Cardiac muscle cell (in vitro differentiated cells and primary cell): ENCODE results near the gene COL23A1. TPM values are rescaled to one million over a fixed set of nuclear protein-coding genes. Genes with fewer than 3 reads are reported as not detected.
A peak's percentile ranks its signal among the peaks of the same experiment; 100 is the strongest.

Experiments
- DNase-seq, 2 donors: peaks; one replicate each; pipeline versions ENCODE4 v3.0.0 to v3.0.0-alpha.2; 2010 to 2017; ENCODE audit warnings: low read depth in 1 of 2, low spot score in 1 of 2
- H3K27ac ChIP-seq: fragments of 200-600 bp; sonication (generic); 2 replicates; pipeline ENCODE4 v1.5.1; 2016
- H3K27me3 ChIP-seq: fragments of 200-600 bp; sonication (generic); 2 replicates; pipeline ENCODE4 v1.6.0; 2016; ENCODE audit warnings: control low read depth
- H3K36me3 ChIP-seq: fragments of 200-600 bp; sonication (generic); 2 replicates; pipeline ENCODE4 v1.5.1; 2016; ENCODE audit warnings: control low read depth
- H3K4me1 ChIP-seq: fragments of 200-600 bp; sonication (generic); 2 replicates; pipeline ENCODE4 v1.8.1; 2017; ENCODE audit warnings: low read depth, mild to moderate bottlenecking, mixed run types
- H3K4me3 ChIP-seq: fragments of 200-600 bp; sonication (generic); 2 replicates; pipeline ENCODE4 v1.5.1; 2016; ENCODE audit warnings: mild to moderate bottlenecking
- H3K9me3 ChIP-seq: fragments of 200-600 bp; sonication (generic); 2 replicates; pipeline ENCODE4 v1.5.1; 2017; ENCODE audit warnings: low read depth, mild to moderate bottlenecking, control low read depth
- CTCF ChIP-seq: IDR thresholded peaks from 2 replicates; pipeline ENCODE4 v1.5.1; 2012; ENCODE audit warnings: low read depth, mild to moderate bottlenecking, low read length
- polyA plus RNA-seq: library from polyadenylated mRNA; unstranded; fragments of >200 nt; fragmentation: Nextera tagmentation; extraction: Ambion mirVana; gene quantifications from 2 replicates; pipeline ENCODE4 v1.2.1, GENCODE V29; 2016
- total RNA-seq: library from RNA; depleted of rRNA; stranded (reverse); fragments of >200 nt; gene quantifications from 2 replicates; pipeline ENCODE4 v1.2.3, GENCODE V29; 2016

Gene COL23A1
- total and polyA plus RNA-seq, 2 experiments from 2014 or later, result 28.9 to 43.0 TPM

GRCh38 chr5:178211095-178212048 is 378.8 kb downstream of the COL23A1 start:
- Histone ChIP-seq H3K9me3 (no peaks in the 10 kb centered on the region), H3K27ac (no peak overlapping the region), H3K4me1 (peaks cover 2% of the 10 kb centered on the region), H3K27me3 (no peaks in the 10 kb centered on the region), H3K36me3 (peaks cover 82% of the 10 kb centered on the region), H3K4me3 (no peak overlapping the region)
- DNase-seq, result no peak
- TF ChIP-seq CTCF, result no peak

DNA sequence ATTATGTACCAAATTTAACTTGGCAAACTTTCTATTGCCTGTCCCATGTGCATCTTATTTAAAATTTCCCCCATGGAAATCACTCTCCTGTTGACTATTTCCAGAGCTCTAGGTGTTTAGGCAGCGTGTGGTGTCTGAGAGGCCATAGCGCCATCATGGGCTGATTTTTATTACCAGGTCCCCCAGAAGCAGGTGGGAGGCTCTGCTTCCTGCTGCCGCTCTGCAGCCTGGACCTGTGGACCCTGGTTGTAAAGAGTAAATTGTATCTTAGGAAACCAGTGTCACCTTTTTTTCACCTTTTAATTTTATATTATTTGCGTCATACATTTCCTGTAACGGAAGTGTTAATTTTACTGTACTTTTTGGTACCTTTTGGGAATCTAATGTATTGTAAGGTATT is 379.5 kb downstream of the COL23A1 start:
- DNase-seq, result no peak
- peaks cover 78% of the 10 kb centered on the region for H3K36me3 ChIP-seq
- no peak for TF ChIP-seq CTCF
- peaks cover 9% of the 10 kb centered on the region for H3K4me1 ChIP-seq
- H3K4me3 ChIP-seq, result no peak overlapping the region
- H3K27ac ChIP-seq, result no peak overlapping the region
- H3K9me3 ChIP-seq, result no peaks in the 10 kb centered on the region
- H3K27me3 ChIP-seq, result no peaks in the 10 kb centered on the region

DNA sequence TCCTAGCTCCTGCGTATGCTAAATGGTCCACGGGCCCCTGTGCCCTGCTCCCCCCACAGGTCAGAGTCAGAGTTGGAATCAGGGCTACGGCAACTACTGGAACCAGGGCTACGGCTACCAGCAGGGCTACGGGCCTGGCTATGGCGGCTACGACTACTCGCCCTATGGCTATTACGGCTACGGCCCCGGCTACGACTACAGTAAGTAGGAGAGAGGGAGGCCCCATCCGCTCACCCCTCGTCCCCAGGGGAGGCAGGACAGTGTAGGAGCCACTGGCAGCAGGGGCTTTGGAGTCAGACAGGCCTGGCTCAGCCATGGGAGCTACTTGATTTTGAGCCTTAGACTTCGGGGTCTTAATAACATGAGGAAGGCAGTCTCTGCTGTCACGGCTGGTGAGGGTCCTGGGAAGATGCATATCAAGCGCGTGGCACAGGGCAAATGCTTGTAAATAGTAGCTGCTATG is 380.1 kb downstream of the COL23A1 start:
- DNase-seq, result no peak
- no peak for TF ChIP-seq CTCF
- Histone ChIP-seq H3K27me3 (no peaks in the 10 kb centered on the region), H3K9me3 (no peaks in the 10 kb centered on the region), H3K27ac (no peak overlapping the region), H3K36me3 (peaks cover 73% of the 10 kb centered on the region), H3K4me3 (no peak overlapping the region), H3K4me1 (peaks cover 9% of the 10 kb centered on the region)

GRCh38 chr5:178209334-178210072 is 380.7 kb downstream of the COL23A1 start:
- TF ChIP-seq CTCF, result no peak
- DNase-seq, result no peak
- H3K4me3 ChIP-seq, result no peak overlapping the region
- H3K9me3 ChIP-seq, result no peaks in the 10 kb centered on the region
- H3K4me1 ChIP-seq, result peaks cover 9% of the 10 kb centered on the region
- H3K27ac ChIP-seq, result no peak overlapping the region
- no peaks in the 10 kb centered on the region for H3K27me3 ChIP-seq
- peaks cover 71% of the 10 kb centered on the region for H3K36me3 ChIP-seq

GRCh38 chr5:178208540-178209227 is 381.5 kb downstream of the COL23A1 start:
- H3K9me3 ChIP-seq, result no peaks in the 10 kb centered on the region
- DNase-seq, result no peak
- H3K4me3 ChIP-seq, result no peak overlapping the region

More at GRCh38 chr5:178208540-178209227, 381.5 kb downstream of the COL23A1 start:
- peak overlapping the region; percentile 12 for H3K27ac ChIP-seq
- no peak for TF ChIP-seq CTCF
- no peaks in the 10 kb centered on the region for H3K27me3 ChIP-seq
- peaks cover 9% of the 10 kb centered on the region for H3K4me1 ChIP-seq
- H3K36me3 ChIP-seq, result peaks cover 70% of the 10 kb centered on the region
